ENCODE data around the gene MCCC2. TPM values are rescaled to one million over a fixed set of nuclear protein-coding genes. Genes with fewer than 3 reads are reported as not detected.
A peak's percentile ranks its signal among the peaks of the same experiment; 100 is the strongest.

The MCCC2 gene
- total and polyA plus RNA-seq, 2 of the 8 experiments (the other 6 are each of a cell fraction or from before 2014, with no cell fraction given) = 71.7 to 86.6 TPM

DNA sequence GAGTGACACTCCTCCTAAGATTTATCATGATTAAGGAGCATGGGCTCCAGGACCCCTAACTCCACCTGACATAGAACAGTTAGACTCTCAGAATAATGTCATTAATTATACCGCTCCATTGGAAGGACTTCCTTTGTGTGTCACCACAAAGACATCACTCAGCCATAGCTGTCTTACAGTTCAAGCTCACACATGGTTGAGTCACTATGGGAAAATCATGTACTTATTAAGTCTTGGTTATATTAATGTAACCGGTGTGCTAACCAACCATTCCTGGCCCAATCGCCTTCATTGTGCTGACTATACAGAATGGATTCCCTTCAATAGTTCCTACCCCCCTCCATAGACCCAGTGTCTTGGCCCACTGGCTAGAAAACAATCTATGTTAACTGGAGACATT, 10.9 kb upstream of the MCCC2 start:
- Histone ChIP-seq H3K4me2 (ENCODE audit: insufficient read depth in 1 of 2, low read depth in 2 of 2, low read length in 2 of 2) (no peak overlapping the region), H3K27me3 (replicated peaks in 1 of 4; ENCODE audit: control insufficient read depth in 3 of 4, extremely low read depth in 1 of 4, insufficient read depth in 3 of 4, low read length in 3 of 4) (no peaks in the 10 kb centered on the region), H3K4ac (replicated peaks; ENCODE audit: insufficient read length, low read depth, low read length) (no peak overlapping the region), H3K23me2 (ENCODE audit: low read depth, low read length) (no peaks in the 10 kb centered on the region), H3K4me1 (replicated peaks in 1 of 4; ENCODE audit: control insufficient read depth in 3 of 4, insufficient read depth in 4 of 4, low read length in 3 of 4) (peaks cover 0 to 6% (median 1%) of the 10 kb centered on the region in 4 experiments; a peak in 2 of 7 replicates), H3K27ac (ENCODE audit: low read depth, low read length) (no peak overlapping the region), H2AK5ac (ENCODE audit: low read depth, low read length) (no peak overlapping the region), H3K79me2 (ENCODE audit: control insufficient read depth in 1 of 2, insufficient read depth in 2 of 2, low read length in 2 of 2) (no peaks in the 10 kb centered on the region), H3K9ac (replicated peaks in 1 of 4; ENCODE audit: extremely low read depth in 1 of 4, low read depth in 3 of 4, low read length in 3 of 4) (no peak overlapping the region), H4K5ac (ENCODE audit: insufficient read length, low read depth, low read length) (no peak overlapping the region), H2BK15ac (ENCODE audit: low read length) (no peak overlapping the region), H3K56ac (replicated peaks; ENCODE audit: insufficient read length, low read depth, low read length) (no peak overlapping the region), H3K14ac (ENCODE audit: insufficient read length) (no peak overlapping the region), H4K8ac (ENCODE audit: extremely low read depth, insufficient read depth, low read length) (no peak overlapping the region), H2BK12ac (ENCODE audit: low read depth, low read length) (no peak overlapping the region), H3K79me1 (ENCODE audit: low read depth, low read length) (no peaks in the 10 kb centered on the region), H3K18ac (ENCODE audit: extremely low read depth, low read length) (no peak overlapping the region), H3K9me3 (ENCODE audit: insufficient read depth in 2 of 2, low read depth in 1 of 2, low read length in 1 of 2) (peaks cover 3 to 8% of the 10 kb centered on the region in 2 experiments; a peak in 2 of 4 replicates), H3K23ac (ENCODE audit: insufficient read length) (no peak overlapping the region), H4K20me1 (replicated peaks in 1 of 2; ENCODE audit: control insufficient read depth in 1 of 2, insufficient read depth in 2 of 2, low read length in 2 of 2) (no peaks in the 10 kb centered on the region), H2AFZ (ENCODE audit: low read length) (no peak overlapping the region), H2BK20ac (ENCODE audit: low read length) (no peak overlapping the region), H2BK5ac (ENCODE audit: low read depth, low read length) (no peak overlapping the region), H3K36me3 (ENCODE audit: control insufficient read depth in 2 of 4, insufficient read depth in 4 of 4, low read length in 3 of 4) (peaks cover 0 to 2% (median 0%) of the 10 kb centered on the region in 4 experiments; a peak in 1 of 8 replicates), H2BK120ac (replicated peaks; ENCODE audit: low read depth, low read length) (no peak overlapping the region), H4K91ac (replicated peaks; ENCODE audit: insufficient read length, low read length) (no peak overlapping the region), H3K4me3 (ENCODE audit: extremely low read depth in 1 of 4, insufficient read depth in 2 of 4, low read depth in 3 of 4, low read length in 4 of 4) (no peak overlapping the region)
- POLR2A ChIA-PET (ENCODE audit: partially characterized antibody) = interaction anchor here (1.5 kb wide), 1 partner anchor 8 kb away, joined by 3 read pairs; no protein-coding TSS in a partner anchor
- FAIRE-seq (no peak), DNase-seq (ENCODE audit: low read depth in 1 of 2, low spot score in 2 of 2) (peak in 1 of 2 experiments; percentile 2)
- CTCF ChIA-PET (ENCODE audit: partially characterized antibody) = interaction anchor here (1.1 kb wide), 1 partner anchor 121 kb away, joined by 3 read pairs; no protein-coding TSS in a partner anchor
- 86% methylated on average over 3 of the region's 3 CpGs; no CpG with 5 or more reads in 1 of the 2 experiments for WGBS, 2 experiments (ENCODE audit: extremely low coverage in 1 of 2, insufficient coverage in 1 of 2, insufficient read length in 1 of 2, insufficient replicate concordance in 2 of 2, low coverage in 1 of 2, low lambda C conversion rate in 2 of 2, missing lambda C conversion rate in 1 of 2)
- no peak for TF ChIP-seq NRF1 (IDR thresholded peaks at IDR 0.05; ENCODE audit: low read depth, low read length)
- TF ChIP-seq SIRT6 (IDR thresholded peaks at IDR 0.05; ENCODE audit: low read length) = no peak
- TF ChIP-seq HDAC2 (IDR thresholded peaks at IDR 0.05; ENCODE audit: borderline replicate concordance in 1 of 2, low read depth in 2 of 2, low read length in 2 of 2) = no peak
- TF ChIP-seq SUZ12 (IDR thresholded peaks at IDR 0.05; ENCODE audit: low read length) = no peak
- no peak for TF ChIP-seq JUN (IDR thresholded peaks at IDR 0.05; ENCODE audit: low read depth, low read length)
- TF ChIP-seq CREB1 (IDR thresholded peaks at IDR 0.05) = no peak
- TF ChIP-seq POLR2A (IDR thresholded peaks at IDR 0.05; ENCODE audit: control extremely low read depth in 1 of 2, low read depth in 2 of 2, low read length in 2 of 2) = no peak
- TF ChIP-seq MAFK (IDR thresholded peaks at IDR 0.05; ENCODE audit: low read depth, low read length) = no peak
- TF ChIP-seq, protein P1, sequence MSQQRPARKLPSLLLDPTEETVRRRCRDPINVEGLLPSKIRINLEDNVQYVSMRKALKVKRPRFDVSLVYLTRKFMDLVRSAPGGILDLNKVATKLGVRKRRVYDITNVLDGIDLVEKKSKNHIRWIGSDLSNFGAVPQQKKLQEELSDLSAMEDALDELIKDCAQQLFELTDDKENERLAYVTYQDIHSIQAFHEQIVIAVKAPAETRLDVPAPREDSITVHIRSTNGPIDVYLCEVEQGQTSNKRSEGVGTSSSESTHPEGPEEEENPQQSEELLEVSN (IDR thresholded peaks at IDR 0.05) = no peak
- TF ChIP-seq NANOG (IDR thresholded peaks at IDR 0.05; ENCODE audit: insufficient read depth, low read depth, low read length, poor library complexity, severe bottlenecking) = no peak
- TF ChIP-seq ASH2L (IDR thresholded peaks at IDR 0.05; ENCODE audit: low read length) = no peak
- TF ChIP-seq CBX8 (IDR thresholded peaks at IDR 0.05; ENCODE audit: borderline replicate concordance, low read depth, low read length) = no peak

Data from H1 (cell line).